HL-60 (cell line): ENCODE results near the gene MYO3B.

Experiments
- CTCF ChIP-seq: IDR thresholded peaks from one replicate; pipeline ENCODE4 v1.5.1; 2011; ENCODE audit warnings: low read length, control low read depth, inconsistent platforms; ENCODE audit not compliant: insufficient read depth
- GABPA ChIP-seq: IDR thresholded peaks from 2 replicates; pipeline ENCODE4 v1.6.1; 2012; ENCODE audit warnings: low read depth
- POLR2AphosphoS5 ChIP-seq: IDR thresholded peaks from 2 replicates; pipeline ENCODE4 v1.6.1; 2012; ENCODE audit warnings: low read depth
- TF ChIP-seq, protein P1 (sequence below): IDR thresholded peaks from 2 replicates; pipeline ENCODE4 v1.6.1; 2012; ENCODE audit warnings: low read depth; ENCODE audit not compliant: insufficient replicate concordance

GRCh38 chr2:170579511-170579910 lies 401.6 kb downstream of the MYO3B start:
- TF ChIP-seq CTCF (no peak), POLR2AphosphoS5 (no peak), GABPA (no peak)
- TF ChIP-seq, protein P1, sequence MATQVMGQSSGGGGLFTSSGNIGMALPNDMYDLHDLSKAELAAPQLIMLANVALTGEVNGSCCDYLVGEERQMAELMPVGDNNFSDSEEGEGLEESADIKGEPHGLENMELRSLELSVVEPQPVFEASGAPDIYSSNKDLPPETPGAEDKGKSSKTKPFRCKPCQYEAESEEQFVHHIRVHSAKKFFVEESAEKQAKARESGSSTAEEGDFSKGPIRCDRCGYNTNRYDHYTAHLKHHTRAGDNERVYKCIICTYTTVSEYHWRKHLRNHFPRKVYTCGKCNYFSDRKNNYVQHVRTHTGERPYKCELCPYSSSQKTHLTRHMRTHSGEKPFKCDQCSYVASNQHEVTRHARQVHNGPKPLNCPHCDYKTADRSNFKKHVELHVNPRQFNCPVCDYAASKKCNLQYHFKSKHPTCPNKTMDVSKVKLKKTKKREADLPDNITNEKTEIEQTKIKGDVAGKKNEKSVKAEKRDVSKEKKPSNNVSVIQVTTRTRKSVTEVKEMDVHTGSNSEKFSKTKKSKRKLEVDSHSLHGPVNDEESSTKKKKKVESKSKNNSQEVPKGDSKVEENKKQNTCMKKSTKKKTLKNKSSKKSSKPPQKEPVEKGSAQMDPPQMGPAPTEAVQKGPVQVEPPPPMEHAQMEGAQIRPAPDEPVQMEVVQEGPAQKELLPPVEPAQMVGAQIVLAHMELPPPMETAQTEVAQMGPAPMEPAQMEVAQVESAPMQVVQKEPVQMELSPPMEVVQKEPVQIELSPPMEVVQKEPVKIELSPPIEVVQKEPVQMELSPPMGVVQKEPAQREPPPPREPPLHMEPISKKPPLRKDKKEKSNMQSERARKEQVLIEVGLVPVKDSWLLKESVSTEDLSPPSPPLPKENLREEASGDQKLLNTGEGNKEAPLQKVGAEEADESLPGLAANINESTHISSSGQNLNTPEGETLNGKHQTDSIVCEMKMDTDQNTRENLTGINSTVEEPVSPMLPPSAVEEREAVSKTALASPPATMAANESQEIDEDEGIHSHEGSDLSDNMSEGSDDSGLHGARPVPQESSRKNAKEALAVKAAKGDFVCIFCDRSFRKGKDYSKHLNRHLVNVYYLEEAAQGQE, result no peak
